ENCODE data around the gene ACKR2. TPM values are rescaled to one million over a fixed set of nuclear protein-coding genes. Genes with fewer than 3 reads are reported as not detected.

The ACKR2 gene
- total and polyA plus RNA-seq, 2 of the 13 experiments (the other 11 are each of a cell fraction or from before 2014, with no cell fraction given) = 1.1 to 1.9 TPM

- TF ChIP-seq ZNF646 (CRISPR knock-in tag; IDR thresholded peaks at IDR 0.05) (no peak), KDM6A (CRISPR knock-in tag; IDR thresholded peaks at IDR 0.05; ENCODE audit: low read depth) (no peak), SMAD9 (CRISPR knock-in tag; IDR thresholded peaks at IDR 0.05) (no peak), POGZ (CRISPR knock-in tag; IDR thresholded peaks at IDR 0.05) (no peak), POLR2AphosphoS5 (IDR thresholded peaks at IDR 0.05; ENCODE audit: low read depth, low read length) (no peak), HCFC1 (IDR thresholded peaks at IDR 0.05; ENCODE audit: low read depth, low read length) (no peak)
Observed at GRCh38 chr3:42898896-42899675, 89.8 kb downstream of the ACKR2 start (continued).
